ENCODE measurements around the gene NDUFAF2.
"Not testable (repeated sequence)": the region's sequence is repeated elsewhere in the genome, so short reads cannot be mapped to it uniquely, and the experiment has no call there.

The NDUFAF2 gene

GRCh38 chr5:61019642-61020041 is 74.6 kb downstream of the NDUFAF2 start:
- no peak for TF ChIP-seq CTCF (IDR thresholded peaks at IDR 0.05; ENCODE audit: control insufficient read depth, extremely low read depth, insufficient read depth)
- H3K4me3 ChIP-seq (ENCODE audit: low read depth, low read length) = no peak overlapping the region
- DNase-seq (ENCODE audit: low read depth) = no peak

GRCh38 chr5:61020415-61020814 is 75.4 kb downstream of the NDUFAF2 start:
- H3K4me3 ChIP-seq (ENCODE audit: low read depth, low read length) = no peak overlapping the region
- DNase-seq (ENCODE audit: low read depth) = no peak
- no peak for TF ChIP-seq CTCF (IDR thresholded peaks at IDR 0.05; ENCODE audit: control insufficient read depth, extremely low read depth, insufficient read depth)

- DNase-seq (ENCODE audit: low read depth) = no peak
- TF ChIP-seq CTCF (IDR thresholded peaks at IDR 0.05; ENCODE audit: control insufficient read depth, extremely low read depth, insufficient read depth) = no peak
- no peak overlapping the region for H3K4me3 ChIP-seq (ENCODE audit: low read depth, low read length)
Observed at GRCh38 chr5:61023131-61023530, 78.1 kb downstream of the NDUFAF2 start.

- no peak for DNase-seq (ENCODE audit: low read depth)
- TF ChIP-seq CTCF (IDR thresholded peaks at IDR 0.05; ENCODE audit: control insufficient read depth, extremely low read depth, insufficient read depth) = no peak
- H3K4me3 ChIP-seq (ENCODE audit: low read depth, low read length) = no peak overlapping the region
Observed at GRCh38 chr5:61026004-61026403, 81.0 kb downstream of the NDUFAF2 start.

- TF ChIP-seq CTCF (IDR thresholded peaks at IDR 0.05; ENCODE audit: control insufficient read depth, extremely low read depth, insufficient read depth) = no peak
- no peak overlapping the region for H3K4me3 ChIP-seq (ENCODE audit: low read depth, low read length)
- DNase-seq (ENCODE audit: low read depth) = no peak
Observed at GRCh38 chr5:61028382-61028781, 83.4 kb downstream of the NDUFAF2 start.

GRCh38 chr5:61029456-61030162 is 84.6 kb downstream of the NDUFAF2 start:
- H3K4me3 ChIP-seq (ENCODE audit: low read depth, low read length) = no peak overlapping the region
- DNase-seq (ENCODE audit: low read depth) = no peak
- TF ChIP-seq CTCF (IDR thresholded peaks at IDR 0.05; ENCODE audit: control insufficient read depth, extremely low read depth, insufficient read depth) = no peak

GRCh38 chr5:61030163-61030482 is 85.1 kb downstream of the NDUFAF2 start:
- no peak overlapping the region for H3K4me3 ChIP-seq (ENCODE audit: low read depth, low read length)
- TF ChIP-seq CTCF (IDR thresholded peaks at IDR 0.05; ENCODE audit: control insufficient read depth, extremely low read depth, insufficient read depth) = no peak
- DNase-seq (ENCODE audit: low read depth) = no peak

- DNase-seq (ENCODE audit: low read depth); H3K4me3 ChIP-seq (ENCODE audit: low read depth, low read length): not testable (repeated sequence)
Observed at GRCh38 chr5:61031301-61031700, 86.3 kb downstream of the NDUFAF2 start.

Data from LNCaP clone FGC (cell line).